Measurements from ENCODE around the gene SARS1. TPM values are rescaled to one million over a fixed set of nuclear protein-coding genes. Genes with fewer than 3 reads are reported as not detected.
"Not testable (repeated sequence)": the region's sequence is repeated elsewhere in the genome, so short reads cannot be mapped to it uniquely, and the experiment has no call there.

SARS1 gene
- total and polyA plus RNA-seq, 4 donors: 57.5 to 132 (median 92.8) TPM

DNA sequence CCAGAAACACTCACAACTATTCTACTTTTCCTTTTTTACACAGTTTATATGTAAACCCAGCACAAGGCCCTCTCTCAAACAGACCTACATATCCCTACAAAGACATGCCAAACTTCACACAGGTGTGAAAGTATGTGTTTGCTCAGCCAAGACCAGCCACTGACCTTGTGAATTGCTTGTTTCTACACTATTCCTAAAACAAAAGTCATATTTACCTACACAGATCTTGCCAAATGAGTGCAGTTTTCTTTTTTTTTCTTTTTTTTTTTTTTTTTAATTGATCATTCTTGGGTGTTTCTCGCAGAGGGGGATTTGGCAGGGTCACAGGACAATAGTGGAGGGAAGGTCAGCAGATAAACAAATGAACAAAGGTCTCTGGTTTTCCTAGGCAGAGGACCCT lies 37.4 kb upstream of the SARS1 start:
- H3K27ac ChIP-seq (ENCODE audit: low read depth in 1 of 2, low read length in 2 of 2); H3K36me3 ChIP-seq (ENCODE audit: control insufficient read depth in 4 of 4, insufficient read depth in 3 of 4, low read depth in 1 of 4, low read length in 3 of 4); H3K4me3 ChIP-seq (ENCODE audit: low read depth in 1 of 3, low read length in 3 of 3); DNase-seq (ENCODE audit: low spot score); H3K9ac ChIP-seq (ENCODE audit: low read depth in 1 of 2, low read length in 2 of 2); H3K27me3 ChIP-seq (ENCODE audit: control insufficient read depth in 4 of 4, insufficient read depth in 4 of 4, low read length in 3 of 4); H3K9me3 ChIP-seq (ENCODE audit: control insufficient read depth in 4 of 4, low read length in 3 of 4): not testable (repeated sequence)
- WGBS: no CpG with 5 or more reads among the region's 1 CpG
- peak; percentile 17 for TF ChIP-seq FOXA2 (IDR thresholded peaks at IDR 0.05)
- peak in 1 of 2 donors; percentile 26 for TF ChIP-seq HNF4A (conservative IDR thresholded peaks at IDR 0.05)
- TF ChIP-seq RXRA (IDR thresholded peaks at IDR 0.05): peak in 1 of 2 donors; percentile 10
- peaks cover 2 to 28% (median 19%) of the 10 kb centered on the region in 4 donors for H3K4me1 ChIP-seq (ENCODE audit: control insufficient read depth in 4 of 4, insufficient read depth in 4 of 4, low read length in 3 of 4)

DNA sequence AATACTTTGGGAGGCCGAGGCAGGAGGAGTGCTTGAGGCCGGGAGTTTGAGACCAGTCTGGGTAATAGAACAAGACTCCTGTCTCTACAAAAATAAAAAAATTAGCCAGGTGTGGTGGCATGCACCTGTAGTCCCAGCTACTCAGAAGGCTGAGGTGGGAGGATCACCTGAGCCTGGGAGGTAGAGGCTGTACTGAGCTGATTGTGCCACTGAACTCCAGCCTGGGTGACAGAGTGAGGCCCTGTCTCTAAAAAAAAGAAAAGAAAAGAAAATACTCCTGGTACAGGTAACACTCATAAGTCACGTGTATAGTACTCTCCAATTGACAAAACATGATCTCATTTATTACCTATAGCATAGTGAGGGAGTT lies 33.0 kb upstream of the SARS1 start:
- H3K27ac ChIP-seq (ENCODE audit: low read depth in 1 of 2, low read length in 2 of 2): peak overlapping the region; percentile 19 to 63
- H3K36me3 ChIP-seq (ENCODE audit: control insufficient read depth in 4 of 4, insufficient read depth in 3 of 4, low read depth in 1 of 4, low read length in 3 of 4); DNase-seq (ENCODE audit: low spot score); H3K9ac ChIP-seq (ENCODE audit: low read depth in 1 of 2, low read length in 2 of 2); H3K9me3 ChIP-seq (ENCODE audit: control insufficient read depth in 4 of 4, low read length in 3 of 4); H3K4me3 ChIP-seq (ENCODE audit: low read depth in 1 of 3, low read length in 3 of 3); H3K27me3 ChIP-seq (ENCODE audit: control insufficient read depth in 4 of 4, insufficient read depth in 4 of 4, low read length in 3 of 4): not testable (repeated sequence)
- 71% methylated on average over 3 of the region's 3 CpGs for WGBS
- H3K4me1 ChIP-seq (ENCODE audit: control insufficient read depth in 4 of 4, insufficient read depth in 4 of 4, low read length in 3 of 4): peaks cover 2 to 31% (median 21%) of the 10 kb centered on the region in 4 donors

DNA sequence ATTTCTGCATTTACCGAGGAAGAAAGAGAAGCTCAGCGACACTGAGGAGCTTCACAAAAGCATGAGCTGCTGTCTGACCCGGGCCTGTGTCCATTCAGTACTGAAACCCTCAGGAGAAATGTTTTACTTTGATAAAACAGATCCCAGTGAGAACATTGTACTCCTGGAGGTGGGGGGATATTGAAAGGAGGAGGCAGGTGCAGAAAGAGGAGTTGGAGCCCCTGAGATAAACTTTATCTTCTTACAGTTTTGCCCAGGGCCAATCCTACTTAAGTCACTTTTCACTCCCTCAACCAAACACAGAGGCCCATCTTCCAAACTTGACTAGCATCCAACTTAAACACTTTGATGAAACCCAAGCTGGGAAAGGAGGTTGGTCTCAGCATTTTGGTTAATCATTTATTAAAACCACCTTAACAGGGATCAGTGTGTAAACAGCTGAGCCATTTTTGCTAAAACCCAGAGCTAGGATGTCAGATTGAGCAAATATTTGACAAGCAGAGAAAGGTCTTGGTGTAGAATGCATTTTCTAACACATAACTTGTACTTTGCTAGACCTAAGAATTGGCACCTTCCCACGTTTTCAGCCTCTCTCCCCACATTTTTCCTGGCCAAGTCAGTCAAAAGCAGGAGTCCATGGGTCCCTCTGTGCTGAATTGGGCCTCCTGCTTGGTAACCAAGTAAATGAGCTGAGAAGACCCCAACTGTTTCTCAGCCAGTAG lies 32.5 kb upstream of the SARS1 start:
- 17% methylated on average over 4 of the region's 4 CpGs for WGBS
- Histone ChIP-seq H3K4me3 (ENCODE audit: low read depth in 1 of 3, low read length in 3 of 3) (no peak overlapping the region), H3K36me3 (ENCODE audit: control insufficient read depth in 4 of 4, insufficient read depth in 3 of 4, low read depth in 1 of 4, low read length in 3 of 4) (no peaks in the 10 kb centered on the region), H3K9ac (ENCODE audit: low read depth in 1 of 2, low read length in 2 of 2) (no peak overlapping the region), H3K27ac (ENCODE audit: low read depth in 1 of 2, low read length in 2 of 2) (peak overlapping the region; percentile 56 to 63), H3K27me3 (ENCODE audit: control insufficient read depth in 4 of 4, insufficient read depth in 4 of 4, low read length in 3 of 4) (no peaks in the 10 kb centered on the region), H3K4me1 (ENCODE audit: control insufficient read depth in 4 of 4, insufficient read depth in 4 of 4, low read length in 3 of 4) (peaks cover 2 to 27% (median 18%) of the 10 kb centered on the region in 4 donors), H3K9me3 (ENCODE audit: control insufficient read depth in 4 of 4, low read length in 3 of 4) (no peaks in the 10 kb centered on the region)
- no peak for DNase-seq (ENCODE audit: low spot score)
- TF ChIP-seq JUND (IDR thresholded peaks at IDR 0.05) (peak; percentile 73 to 86), FOXA2 (IDR thresholded peaks at IDR 0.05) (peak; percentile 97), HNF4G (IDR thresholded peaks at IDR 0.05) (no peak), RXRA (IDR thresholded peaks at IDR 0.05) (peak; percentile 33 to 71), FOXA1 (IDR thresholded peaks at IDR 0.05) (peak; percentile 95), EGR1 (IDR thresholded peaks at IDR 0.05; ENCODE audit: low read depth in 2 of 2) (peak in 1 of 2 donors; percentile 26), HNF4A (conservative IDR thresholded peaks at IDR 0.05) (peak; percentile 60 to 74), TAF1 (conservative IDR thresholded peaks at IDR 0.05) (peak; percentile 72), SP1 (IDR thresholded peaks at IDR 0.05) (peak; percentile 89), YY1 (IDR thresholded peaks at IDR 0.05) (peak; percentile 87), GABPA (IDR thresholded peaks at IDR 0.05 in 1 of 2, conservative IDR thresholded peaks at IDR 0.05 in 1 of 2) (peak in 1 of 2 donors; percentile 57), NR2F2 (IDR thresholded peaks at IDR 0.05) (no peak), RAD21 (IDR thresholded peaks at IDR 0.05) (peak in 1 of 2 donors; percentile 38)
- TF ChIP-seq, protein P1, sequence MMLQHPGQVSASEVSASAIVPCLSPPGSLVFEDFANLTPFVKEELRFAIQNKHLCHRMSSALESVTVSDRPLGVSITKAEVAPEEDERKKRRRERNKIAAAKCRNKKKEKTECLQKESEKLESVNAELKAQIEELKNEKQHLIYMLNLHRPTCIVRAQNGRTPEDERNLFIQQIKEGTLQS (IDR thresholded peaks at IDR 0.05): peak; percentile 30
- TF ChIP-seq, protein P2, sequence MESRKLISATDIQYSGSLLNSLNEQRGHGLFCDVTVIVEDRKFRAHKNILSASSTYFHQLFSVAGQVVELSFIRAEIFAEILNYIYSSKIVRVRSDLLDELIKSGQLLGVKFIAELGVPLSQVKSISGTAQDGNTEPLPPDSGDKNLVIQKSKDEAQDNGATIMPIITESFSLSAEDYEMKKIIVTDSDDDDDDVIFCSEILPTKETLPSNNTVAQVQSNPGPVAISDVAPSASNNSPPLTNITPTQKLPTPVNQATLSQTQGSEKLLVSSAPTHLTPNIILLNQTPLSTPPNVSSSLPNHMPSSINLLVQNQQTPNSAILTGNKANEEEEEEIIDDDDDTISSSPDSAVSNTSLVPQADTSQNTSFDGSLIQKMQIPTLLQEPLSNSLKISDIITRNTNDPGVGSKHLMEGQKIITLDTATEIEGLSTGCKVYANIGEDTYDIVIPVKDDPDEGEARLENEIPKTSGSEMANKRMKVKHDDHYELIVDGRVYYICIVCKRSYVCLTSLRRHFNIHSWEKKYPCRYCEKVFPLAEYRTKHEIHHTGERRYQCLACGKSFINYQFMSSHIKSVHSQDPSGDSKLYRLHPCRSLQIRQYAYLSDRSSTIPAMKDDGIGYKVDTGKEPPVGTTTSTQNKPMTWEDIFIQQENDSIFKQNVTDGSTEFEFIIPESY (IDR thresholded peaks at IDR 0.05): no peak
- TF ChIP-seq, protein P3, sequence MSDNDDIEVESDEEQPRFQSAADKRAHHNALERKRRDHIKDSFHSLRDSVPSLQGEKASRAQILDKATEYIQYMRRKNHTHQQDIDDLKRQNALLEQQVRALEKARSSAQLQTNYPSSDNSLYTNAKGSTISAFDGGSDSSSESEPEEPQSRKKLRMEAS (IDR thresholded peaks at IDR 0.05): peak; percentile 48
- TF ChIP-seq, protein P4, sequence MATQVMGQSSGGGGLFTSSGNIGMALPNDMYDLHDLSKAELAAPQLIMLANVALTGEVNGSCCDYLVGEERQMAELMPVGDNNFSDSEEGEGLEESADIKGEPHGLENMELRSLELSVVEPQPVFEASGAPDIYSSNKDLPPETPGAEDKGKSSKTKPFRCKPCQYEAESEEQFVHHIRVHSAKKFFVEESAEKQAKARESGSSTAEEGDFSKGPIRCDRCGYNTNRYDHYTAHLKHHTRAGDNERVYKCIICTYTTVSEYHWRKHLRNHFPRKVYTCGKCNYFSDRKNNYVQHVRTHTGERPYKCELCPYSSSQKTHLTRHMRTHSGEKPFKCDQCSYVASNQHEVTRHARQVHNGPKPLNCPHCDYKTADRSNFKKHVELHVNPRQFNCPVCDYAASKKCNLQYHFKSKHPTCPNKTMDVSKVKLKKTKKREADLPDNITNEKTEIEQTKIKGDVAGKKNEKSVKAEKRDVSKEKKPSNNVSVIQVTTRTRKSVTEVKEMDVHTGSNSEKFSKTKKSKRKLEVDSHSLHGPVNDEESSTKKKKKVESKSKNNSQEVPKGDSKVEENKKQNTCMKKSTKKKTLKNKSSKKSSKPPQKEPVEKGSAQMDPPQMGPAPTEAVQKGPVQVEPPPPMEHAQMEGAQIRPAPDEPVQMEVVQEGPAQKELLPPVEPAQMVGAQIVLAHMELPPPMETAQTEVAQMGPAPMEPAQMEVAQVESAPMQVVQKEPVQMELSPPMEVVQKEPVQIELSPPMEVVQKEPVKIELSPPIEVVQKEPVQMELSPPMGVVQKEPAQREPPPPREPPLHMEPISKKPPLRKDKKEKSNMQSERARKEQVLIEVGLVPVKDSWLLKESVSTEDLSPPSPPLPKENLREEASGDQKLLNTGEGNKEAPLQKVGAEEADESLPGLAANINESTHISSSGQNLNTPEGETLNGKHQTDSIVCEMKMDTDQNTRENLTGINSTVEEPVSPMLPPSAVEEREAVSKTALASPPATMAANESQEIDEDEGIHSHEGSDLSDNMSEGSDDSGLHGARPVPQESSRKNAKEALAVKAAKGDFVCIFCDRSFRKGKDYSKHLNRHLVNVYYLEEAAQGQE (IDR thresholded peaks at IDR 0.05): peak; percentile 65
- TF ChIP-seq, protein P5, sequence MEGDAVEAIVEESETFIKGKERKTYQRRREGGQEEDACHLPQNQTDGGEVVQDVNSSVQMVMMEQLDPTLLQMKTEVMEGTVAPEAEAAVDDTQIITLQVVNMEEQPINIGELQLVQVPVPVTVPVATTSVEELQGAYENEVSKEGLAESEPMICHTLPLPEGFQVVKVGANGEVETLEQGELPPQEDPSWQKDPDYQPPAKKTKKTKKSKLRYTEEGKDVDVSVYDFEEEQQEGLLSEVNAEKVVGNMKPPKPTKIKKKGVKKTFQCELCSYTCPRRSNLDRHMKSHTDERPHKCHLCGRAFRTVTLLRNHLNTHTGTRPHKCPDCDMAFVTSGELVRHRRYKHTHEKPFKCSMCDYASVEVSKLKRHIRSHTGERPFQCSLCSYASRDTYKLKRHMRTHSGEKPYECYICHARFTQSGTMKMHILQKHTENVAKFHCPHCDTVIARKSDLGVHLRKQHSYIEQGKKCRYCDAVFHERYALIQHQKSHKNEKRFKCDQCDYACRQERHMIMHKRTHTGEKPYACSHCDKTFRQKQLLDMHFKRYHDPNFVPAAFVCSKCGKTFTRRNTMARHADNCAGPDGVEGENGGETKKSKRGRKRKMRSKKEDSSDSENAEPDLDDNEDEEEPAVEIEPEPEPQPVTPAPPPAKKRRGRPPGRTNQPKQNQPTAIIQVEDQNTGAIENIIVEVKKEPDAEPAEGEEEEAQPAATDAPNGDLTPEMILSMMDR (IDR thresholded peaks at IDR 0.05; ENCODE audit: low read depth, low read length, missing input control): no peak
